SH-SY5Y (cell line): Measurements from ENCODE around the gene OR5AU1.

ENCODE experiments used
- GATA2 ChIP-seq: IDR thresholded peaks from 2 replicates; pipeline ENCODE4 v1.6.1; 2011; ENCODE audit warnings: mild to moderate bottlenecking, low read depth, low read length
- GATA3 ChIP-seq: IDR thresholded peaks from 2 replicates; pipeline ENCODE4 v1.6.1; 2011; ENCODE audit warnings: low read depth, mild to moderate bottlenecking, low read length, moderate library complexity

GRCh38 chr14:21109377-21110138, 46.3 kb downstream of the OR5AU1 start:
- no peak for TF ChIP-seq GATA2
- TF ChIP-seq GATA3 = no peak
